ENCODE measurements around the gene SCO2. TPM values are rescaled to one million over a fixed set of nuclear protein-coding genes. Genes with fewer than 3 reads are reported as not detected.

SCO2 gene
- total and polyA plus RNA-seq, 2 of the 13 experiments (the other 11 are each of a cell fraction or from before 2014, with no cell fraction given) = 0.32 to 3.7 TPM

DNA sequence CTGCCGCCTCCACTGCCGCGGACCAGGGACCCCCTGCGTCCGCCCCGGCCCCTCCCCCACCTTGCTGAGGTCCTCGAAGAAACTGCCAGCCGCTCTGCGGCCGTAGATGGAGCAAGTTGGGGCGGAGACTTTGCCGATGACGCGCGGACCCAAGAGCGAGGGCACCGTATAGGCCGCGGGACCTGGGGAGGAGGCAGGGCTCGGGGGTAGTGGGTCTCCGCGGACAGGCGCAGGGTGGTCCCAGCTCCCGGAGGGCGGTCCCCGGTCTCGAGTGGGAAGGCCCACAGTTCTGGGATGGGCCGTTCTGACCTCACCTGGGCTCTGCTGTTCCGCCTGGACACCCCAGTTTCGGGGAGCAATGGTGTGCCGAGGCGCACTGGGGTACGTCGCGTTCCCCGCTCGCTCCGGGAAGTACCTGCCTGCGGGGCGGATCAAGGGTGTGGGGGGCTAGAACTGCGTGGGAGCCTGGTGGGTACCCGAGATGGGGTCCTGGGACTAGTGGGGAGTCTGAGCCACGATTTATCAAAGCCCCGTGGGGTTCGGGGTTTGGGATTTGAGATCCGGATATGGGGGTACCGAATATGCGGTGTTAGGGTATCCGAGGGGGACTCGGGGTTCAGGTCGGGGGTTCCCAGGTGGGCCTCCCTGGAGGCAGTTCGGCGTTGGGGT, 5.6 kb upstream of the SCO2 start (continued):
- TF ChIP-seq, protein P1, sequence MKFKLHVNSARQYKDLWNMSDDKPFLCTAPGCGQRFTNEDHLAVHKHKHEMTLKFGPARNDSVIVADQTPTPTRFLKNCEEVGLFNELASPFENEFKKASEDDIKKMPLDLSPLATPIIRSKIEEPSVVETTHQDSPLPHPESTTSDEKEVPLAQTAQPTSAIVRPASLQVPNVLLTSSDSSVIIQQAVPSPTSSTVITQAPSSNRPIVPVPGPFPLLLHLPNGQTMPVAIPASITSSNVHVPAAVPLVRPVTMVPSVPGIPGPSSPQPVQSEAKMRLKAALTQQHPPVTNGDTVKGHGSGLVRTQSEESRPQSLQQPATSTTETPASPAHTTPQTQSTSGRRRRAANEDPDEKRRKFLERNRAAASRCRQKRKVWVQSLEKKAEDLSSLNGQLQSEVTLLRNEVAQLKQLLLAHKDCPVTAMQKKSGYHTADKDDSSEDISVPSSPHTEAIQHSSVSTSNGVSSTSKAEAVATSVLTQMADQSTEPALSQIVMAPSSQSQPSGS (CRISPR knock-in tag; IDR thresholded peaks at IDR 0.05) = no peak
- TF ChIP-seq HOXA3 (CRISPR knock-in tag; IDR thresholded peaks at IDR 0.05) (no peak), ZNF282 (IDR thresholded peaks at IDR 0.05; ENCODE audit: partially characterized antibody) (no peak), ZFP62 (CRISPR knock-in tag; IDR thresholded peaks at IDR 0.05) (no peak), ZSCAN30 (CRISPR knock-in tag; IDR thresholded peaks at IDR 0.05) (no peak), MIER2 (CRISPR knock-in tag; IDR thresholded peaks at IDR 0.05) (no peak), HOXD1 (CRISPR knock-in tag; IDR thresholded peaks at IDR 0.05) (no peak), SKI (IDR thresholded peaks at IDR 0.05; ENCODE audit: partially characterized antibody) (no peak), SP1 (IDR thresholded peaks at IDR 0.05) (no peak), SP1 (CRISPR knock-in tag; IDR thresholded peaks at IDR 0.05) (no peak), ARID2 (CRISPR knock-in tag; IDR thresholded peaks at IDR 0.05; ENCODE audit: borderline replicate concordance) (0 out of 2 replicates have a peak, but pooled peaks have one; percentile 71), NR2F1 (CRISPR knock-in tag; IDR thresholded peaks at IDR 0.05) (no peak)
- TF ChIP-seq, protein P2, sequence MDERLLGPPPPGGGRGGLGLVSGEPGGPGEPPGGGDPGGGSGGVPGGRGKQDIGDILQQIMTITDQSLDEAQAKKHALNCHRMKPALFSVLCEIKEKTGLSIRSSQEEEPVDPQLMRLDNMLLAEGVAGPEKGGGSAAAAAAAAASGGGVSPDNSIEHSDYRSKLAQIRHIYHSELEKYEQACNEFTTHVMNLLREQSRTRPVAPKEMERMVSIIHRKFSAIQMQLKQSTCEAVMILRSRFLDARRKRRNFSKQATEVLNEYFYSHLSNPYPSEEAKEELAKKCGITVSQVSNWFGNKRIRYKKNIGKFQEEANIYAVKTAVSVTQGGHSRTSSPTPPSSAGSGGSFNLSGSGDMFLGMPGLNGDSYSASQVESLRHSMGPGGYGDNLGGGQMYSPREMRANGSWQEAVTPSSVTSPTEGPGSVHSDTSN (CRISPR knock-in tag; IDR thresholded peaks at IDR 0.05) = no peak
- TF ChIP-seq, protein P3, sequence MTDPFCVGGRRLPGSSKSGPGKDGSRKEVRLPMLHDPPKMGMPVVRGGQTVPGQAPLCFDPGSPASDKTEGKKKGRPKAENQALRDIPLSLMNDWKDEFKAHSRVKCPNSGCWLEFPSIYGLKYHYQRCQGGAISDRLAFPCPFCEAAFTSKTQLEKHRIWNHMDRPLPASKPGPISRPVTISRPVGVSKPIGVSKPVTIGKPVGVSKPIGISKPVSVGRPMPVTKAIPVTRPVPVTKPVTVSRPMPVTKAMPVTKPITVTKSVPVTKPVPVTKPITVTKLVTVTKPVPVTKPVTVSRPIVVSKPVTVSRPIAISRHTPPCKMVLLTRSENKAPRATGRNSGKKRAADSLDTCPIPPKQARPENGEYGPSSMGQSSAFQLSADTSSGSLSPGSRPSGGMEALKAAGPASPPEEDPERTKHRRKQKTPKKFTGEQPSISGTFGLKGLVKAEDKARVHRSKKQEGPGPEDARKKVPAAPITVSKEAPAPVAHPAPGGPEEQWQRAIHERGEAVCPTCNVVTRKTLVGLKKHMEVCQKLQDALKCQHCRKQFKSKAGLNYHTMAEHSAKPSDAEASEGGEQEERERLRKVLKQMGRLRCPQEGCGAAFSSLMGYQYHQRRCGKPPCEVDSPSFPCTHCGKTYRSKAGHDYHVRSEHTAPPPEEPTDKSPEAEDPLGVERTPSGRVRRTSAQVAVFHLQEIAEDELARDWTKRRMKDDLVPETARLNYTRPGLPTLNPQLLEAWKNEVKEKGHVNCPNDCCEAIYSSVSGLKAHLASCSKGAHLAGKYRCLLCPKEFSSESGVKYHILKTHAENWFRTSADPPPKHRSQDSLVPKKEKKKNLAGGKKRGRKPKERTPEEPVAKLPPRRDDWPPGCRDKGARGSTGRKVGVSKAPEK (CRISPR knock-in tag; IDR thresholded peaks at IDR 0.05; ENCODE audit: borderline replicate concordance) = no peak
- TF ChIP-seq, protein P4, sequence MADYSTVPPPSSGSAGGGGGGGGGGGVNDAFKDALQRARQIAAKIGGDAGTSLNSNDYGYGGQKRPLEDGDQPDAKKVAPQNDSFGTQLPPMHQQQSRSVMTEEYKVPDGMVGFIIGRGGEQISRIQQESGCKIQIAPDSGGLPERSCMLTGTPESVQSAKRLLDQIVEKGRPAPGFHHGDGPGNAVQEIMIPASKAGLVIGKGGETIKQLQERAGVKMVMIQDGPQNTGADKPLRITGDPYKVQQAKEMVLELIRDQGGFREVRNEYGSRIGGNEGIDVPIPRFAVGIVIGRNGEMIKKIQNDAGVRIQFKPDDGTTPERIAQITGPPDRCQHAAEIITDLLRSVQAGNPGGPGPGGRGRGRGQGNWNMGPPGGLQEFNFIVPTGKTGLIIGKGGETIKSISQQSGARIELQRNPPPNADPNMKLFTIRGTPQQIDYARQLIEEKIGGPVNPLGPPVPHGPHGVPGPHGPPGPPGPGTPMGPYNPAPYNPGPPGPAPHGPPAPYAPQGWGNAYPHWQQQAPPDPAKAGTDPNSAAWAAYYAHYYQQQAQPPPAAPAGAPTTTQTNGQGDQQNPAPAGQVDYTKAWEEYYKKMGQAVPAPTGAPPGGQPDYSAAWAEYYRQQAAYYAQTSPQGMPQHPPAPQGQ (CRISPR knock-in tag; IDR thresholded peaks at IDR 0.05; ENCODE audit: borderline replicate concordance) = no peak
- TF ChIP-seq, protein P5, sequence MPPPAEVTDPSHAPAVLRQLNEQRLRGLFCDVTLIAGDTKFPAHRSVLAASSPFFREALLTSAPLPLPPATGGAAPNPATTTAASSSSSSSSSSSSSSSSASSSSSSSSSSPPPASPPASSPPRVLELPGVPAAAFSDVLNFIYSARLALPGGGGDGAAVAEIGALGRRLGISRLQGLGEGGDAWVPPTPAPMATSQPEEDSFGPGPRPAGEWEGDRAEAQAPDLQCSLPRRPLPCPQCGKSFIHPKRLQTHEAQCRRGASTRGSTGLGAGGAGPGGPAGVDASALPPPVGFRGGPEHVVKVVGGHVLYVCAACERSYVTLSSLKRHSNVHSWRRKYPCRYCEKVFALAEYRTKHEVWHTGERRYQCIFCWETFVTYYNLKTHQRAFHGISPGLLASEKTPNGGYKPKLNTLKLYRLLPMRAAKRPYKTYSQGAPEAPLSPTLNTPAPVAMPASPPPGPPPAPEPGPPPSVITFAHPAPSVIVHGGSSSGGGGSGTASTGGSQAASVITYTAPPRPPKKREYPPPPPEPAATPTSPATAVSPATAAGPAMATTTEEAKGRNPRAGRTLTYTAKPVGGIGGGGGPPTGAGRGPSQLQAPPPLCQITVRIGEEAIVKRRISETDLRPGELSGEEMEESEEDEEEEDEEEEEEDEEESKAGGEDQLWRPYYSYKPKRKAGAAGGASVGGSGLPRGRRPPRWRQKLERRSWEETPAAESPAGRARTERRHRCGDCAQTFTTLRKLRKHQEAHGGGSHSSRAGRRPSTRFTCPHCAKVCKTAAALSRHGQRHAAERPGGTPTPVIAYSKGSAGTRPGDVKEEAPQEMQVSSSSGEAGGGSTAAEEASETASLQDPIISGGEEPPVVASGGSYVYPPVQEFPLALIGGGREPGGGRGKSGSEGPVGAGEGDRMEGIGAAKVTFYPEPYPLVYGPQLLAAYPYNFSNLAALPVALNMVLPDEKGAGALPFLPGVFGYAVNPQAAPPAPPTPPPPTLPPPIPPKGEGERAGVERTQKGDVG (CRISPR knock-in tag; IDR thresholded peaks at IDR 0.05; ENCODE audit: borderline replicate concordance) = no peak
- TF ChIP-seq, protein P6, sequence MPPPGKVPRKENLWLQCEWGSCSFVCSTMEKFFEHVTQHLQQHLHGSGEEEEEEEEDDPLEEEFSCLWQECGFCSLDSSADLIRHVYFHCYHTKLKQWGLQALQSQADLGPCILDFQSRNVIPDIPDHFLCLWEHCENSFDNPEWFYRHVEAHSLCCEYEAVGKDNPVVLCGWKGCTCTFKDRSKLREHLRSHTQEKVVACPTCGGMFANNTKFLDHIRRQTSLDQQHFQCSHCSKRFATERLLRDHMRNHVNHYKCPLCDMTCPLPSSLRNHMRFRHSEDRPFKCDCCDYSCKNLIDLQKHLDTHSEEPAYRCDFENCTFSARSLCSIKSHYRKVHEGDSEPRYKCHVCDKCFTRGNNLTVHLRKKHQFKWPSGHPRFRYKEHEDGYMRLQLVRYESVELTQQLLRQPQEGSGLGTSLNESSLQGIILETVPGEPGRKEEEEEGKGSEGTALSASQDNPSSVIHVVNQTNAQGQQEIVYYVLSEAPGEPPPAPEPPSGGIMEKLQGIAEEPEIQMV (CRISPR knock-in tag; IDR thresholded peaks at IDR 0.05; ENCODE audit: low read depth) = no peak

Measured in HepG2 (cell line).